Activated naive CD4-positive, alpha-beta T cell treated with anti-CD3 and anti-CD28 coated beads, Interleukin-2, amount 10 ng/mL, durations not matched to agents 7 days and 5 days (primary cell): Measurements from ENCODE around the gene HDAC5.
A peak's percentile ranks its signal among the peaks of the same experiment; 100 is the strongest.

ENCODE experiments used
- CTCF ChIA-PET: fragments of 350-600 bp; sonication (Branson Sonifier 250); formaldehyde crosslinking; loops from one replicate; lab custom pipeline; 2021; ENCODE audit warnings: antibody characterized with exemption; lab: Charles Lee
- DNase-seq: peaks from one replicate; pipeline ENCODE4 v3.0.0-alpha.2; 2020
- H3K27ac Mint-ChIP-seq: one replicate; pipeline ENCODE4 v1.8.0; 2021; ENCODE audit warnings: mild to moderate bottlenecking, moderate library complexity, mixed read lengths
- H3K27me3 Mint-ChIP-seq: one replicate; pipeline ENCODE4 v1.8.0; 2021; ENCODE audit warnings: mild to moderate bottlenecking, mixed read lengths
- H3K36me3 Mint-ChIP-seq: one replicate; pipeline ENCODE4 v1.8.0; 2021; ENCODE audit warnings: mixed read lengths
- H3K4me1 Mint-ChIP-seq: one replicate; pipeline ENCODE4 v1.8.0; 2021; ENCODE audit warnings: mixed read lengths
- H3K4me3 Mint-ChIP-seq: one replicate; pipeline ENCODE4 v1.8.0; 2021; ENCODE audit warnings: mild to moderate bottlenecking, moderate library complexity, mixed read lengths
- H3K9me3 Mint-ChIP-seq: one replicate; pipeline ENCODE4 v1.8.0; 2021; ENCODE audit warnings: mixed read lengths

The HDAC5 gene

DNA sequence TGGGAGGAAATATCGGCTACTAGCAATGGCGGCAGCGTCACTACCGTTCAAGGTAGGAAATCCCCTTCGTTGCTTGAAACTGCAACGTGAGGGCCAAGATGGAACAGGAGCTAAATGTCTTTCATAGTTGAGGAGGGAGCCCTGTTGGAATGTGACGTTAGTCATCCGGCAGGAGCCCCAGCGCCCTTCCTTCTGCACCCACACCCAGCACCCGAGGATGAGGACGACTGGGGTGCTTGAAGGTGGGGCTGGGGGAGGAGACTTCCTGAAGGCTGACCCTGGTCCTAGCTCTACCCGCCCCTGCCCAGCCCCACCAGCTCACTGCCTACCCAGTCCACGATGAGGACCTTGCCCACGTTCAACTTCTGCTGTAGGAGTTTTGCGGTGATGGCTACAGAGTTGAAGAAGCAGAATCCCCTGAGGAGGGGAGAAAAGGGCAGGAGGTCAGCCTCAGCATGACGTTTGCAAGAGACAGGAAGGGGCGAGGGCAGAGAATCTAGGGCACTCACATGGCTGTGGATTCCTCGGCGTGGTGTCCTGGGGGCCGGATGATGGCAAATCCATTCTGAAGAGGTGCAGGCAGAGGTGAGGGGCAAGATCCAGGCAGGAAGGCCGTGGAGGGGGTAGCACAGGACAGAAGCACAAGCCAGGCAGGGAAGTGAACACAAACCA lies 41.0 kb downstream of the HDAC5 start:
- H3K9me3 Mint-ChIP-seq, result no peaks in the 10 kb centered on the region
- H3K36me3 Mint-ChIP-seq, result peaks cover 28% of the 10 kb centered on the region
- no peaks in the 10 kb centered on the region for H3K27me3 Mint-ChIP-seq
- CTCF ChIA-PET, result interaction anchor here (2.9 to 3.9 kb wide), 3 partner anchors 34 to 138 kb away, joined by 8 to 16 read pairs (median 9); no protein-coding TSS in a partner anchor
- no peak overlapping the region for H3K4me3 Mint-ChIP-seq
- peaks cover 6% of the 10 kb centered on the region for H3K4me1 Mint-ChIP-seq
- no peak for DNase-seq
- H3K27ac Mint-ChIP-seq, result no peak overlapping the region

DNA sequence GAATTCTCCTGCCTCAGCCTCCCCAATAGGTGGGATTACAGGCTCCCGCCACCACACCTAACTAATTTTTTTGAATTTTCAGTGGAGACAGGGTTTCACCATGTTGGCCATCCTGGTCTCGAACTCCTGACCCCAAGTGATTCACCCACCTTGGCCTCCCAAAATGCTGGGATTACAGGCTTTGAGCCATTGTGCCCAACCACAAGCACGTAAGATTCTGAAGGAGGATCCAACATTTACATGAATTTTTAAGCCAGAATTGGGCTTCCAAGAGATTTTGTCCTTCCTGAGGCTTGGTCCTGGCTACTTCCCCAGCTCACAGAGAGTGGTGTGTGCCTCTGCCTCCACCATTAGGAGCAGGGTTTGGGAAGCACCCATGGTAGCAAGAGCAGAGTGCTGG lies 41.8 kb downstream of the HDAC5 start:
- no peak for DNase-seq
- CTCF ChIA-PET, result interaction anchor here (1.4 to 3.9 kb wide), 2 partner anchors 35 to 137 kb away, joined by 3 to 16 read pairs; no protein-coding TSS in a partner anchor
- Mint-ChIP-seq H3K4me3 (no peak overlapping the region), H3K9me3 (no peaks in the 10 kb centered on the region), H3K4me1 (peaks cover 2% of the 10 kb centered on the region), H3K27me3 (no peaks in the 10 kb centered on the region), H3K27ac (no peak overlapping the region), H3K36me3 (peaks cover 24% of the 10 kb centered on the region)

DNA sequence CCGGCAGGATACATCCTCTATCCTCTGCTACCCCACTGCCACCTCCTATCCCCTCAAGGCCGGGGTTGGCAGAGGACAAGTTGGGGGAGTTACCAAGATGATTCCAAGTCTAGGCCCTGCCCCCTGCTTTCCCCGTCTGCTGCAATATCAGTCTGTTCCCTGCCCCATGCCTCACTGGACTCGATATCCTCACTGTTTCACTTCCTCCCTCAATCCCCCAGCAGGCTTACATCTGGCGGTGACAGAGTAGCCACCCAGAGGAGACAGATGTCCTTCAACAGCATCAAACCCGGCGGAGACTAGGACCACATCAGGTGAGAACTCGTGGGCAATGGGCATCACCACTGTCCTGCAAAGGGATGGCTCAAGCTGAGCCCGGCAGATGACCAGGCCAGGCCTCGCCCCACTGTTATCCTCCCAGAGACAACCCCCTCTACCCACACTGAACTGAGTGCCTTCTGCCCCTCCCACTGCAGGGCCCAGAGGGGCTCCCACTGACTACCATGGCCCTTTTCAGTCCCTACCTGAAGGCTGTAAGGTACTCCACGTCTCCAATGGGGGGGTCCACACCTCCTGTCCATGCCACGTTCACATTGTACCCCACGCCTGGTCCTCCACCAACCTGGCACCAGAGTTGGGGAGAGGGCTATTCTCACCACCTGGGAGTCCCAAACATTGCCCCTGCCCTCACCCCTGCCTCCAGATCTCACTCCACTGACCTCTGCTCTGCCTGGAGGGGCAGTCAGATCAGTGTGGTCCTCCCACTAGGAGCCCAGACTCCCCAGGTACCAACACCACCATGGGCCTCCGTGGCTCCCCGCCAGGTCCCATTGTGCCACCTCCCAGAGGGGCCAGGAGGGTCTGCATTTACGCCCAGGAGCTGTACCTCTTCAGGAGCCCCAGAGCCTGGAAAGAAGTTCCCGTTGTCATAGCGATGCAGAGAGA lies 43.3 kb downstream of the HDAC5 start:
- CTCF ChIA-PET, result interaction anchor here (1.0 kb wide), 1 partner anchor 88 kb away, joined by 3 read pairs; no protein-coding TSS in a partner anchor
- no peak overlapping the region for H3K27ac Mint-ChIP-seq

DNA sequence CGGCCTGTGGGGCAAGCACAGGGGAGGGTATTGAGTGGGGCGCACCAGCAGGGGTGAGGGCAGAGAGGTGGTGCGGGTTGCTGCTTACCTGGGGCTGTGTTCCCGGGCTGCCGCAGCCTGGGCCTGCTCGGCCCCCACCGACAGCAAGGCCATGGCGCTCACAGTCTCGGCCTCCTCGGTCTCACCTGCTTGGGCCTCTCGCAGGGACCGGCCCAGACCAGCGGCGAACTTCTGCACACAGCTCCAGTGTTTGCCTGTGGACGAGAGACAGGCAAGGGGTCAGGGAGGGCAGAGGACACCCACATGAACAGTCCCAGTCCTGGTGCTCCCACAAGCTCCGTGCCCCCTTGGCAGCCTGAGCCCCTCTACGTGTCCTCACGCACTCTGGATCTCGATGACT lies 45.0 kb downstream of the HDAC5 start:
- no peak for DNase-seq
- CTCF ChIA-PET, result interaction anchor here (1.0 kb wide), 1 partner anchor 90 kb away, joined by 3 read pairs; no protein-coding TSS in a partner anchor
- Mint-ChIP-seq H3K36me3 (peaks cover 26% of the 10 kb centered on the region), H3K9me3 (no peaks in the 10 kb centered on the region), H3K27ac (no peak overlapping the region), H3K27me3 (no peaks in the 10 kb centered on the region), H3K4me3 (no peak overlapping the region), H3K4me1 (no peaks in the 10 kb centered on the region)

More for the DNA sequence above, 43.3 kb downstream of the HDAC5 start:
- DNase-seq, result no peak
- no peak overlapping the region for H3K4me3 Mint-ChIP-seq
- H3K27me3 Mint-ChIP-seq, result no peaks in the 10 kb centered on the region
- H3K4me1 Mint-ChIP-seq, result no peaks in the 10 kb centered on the region
- peaks cover 29% of the 10 kb centered on the region for H3K36me3 Mint-ChIP-seq
- no peaks in the 10 kb centered on the region for H3K9me3 Mint-ChIP-seq

DNA sequence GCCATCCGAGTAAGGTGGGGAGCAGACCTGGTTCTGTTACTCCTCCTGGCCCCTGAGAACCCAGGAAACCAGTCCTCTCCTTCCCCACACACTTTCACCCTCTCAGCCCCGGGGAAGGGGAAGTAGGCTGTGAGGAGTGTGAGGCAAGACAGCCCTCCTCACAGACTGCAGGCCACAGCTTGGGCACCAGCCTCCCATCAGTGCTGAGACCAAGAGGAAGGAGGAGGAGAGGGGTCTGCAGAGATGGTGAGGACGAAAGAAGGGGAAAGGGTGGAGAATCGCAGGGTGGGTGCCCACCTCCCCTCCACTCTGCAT lies 45.9 kb downstream of the HDAC5 start:
- Mint-ChIP-seq H3K36me3 (peaks cover 22% of the 10 kb centered on the region), H3K27me3 (no peaks in the 10 kb centered on the region), H3K9me3 (no peaks in the 10 kb centered on the region), H3K27ac (no peak overlapping the region), H3K4me1 (peaks cover 3% of the 10 kb centered on the region), H3K4me3 (no peak overlapping the region)
- CTCF ChIA-PET, result no interaction called here
- DNase-seq, result no peak

DNA sequence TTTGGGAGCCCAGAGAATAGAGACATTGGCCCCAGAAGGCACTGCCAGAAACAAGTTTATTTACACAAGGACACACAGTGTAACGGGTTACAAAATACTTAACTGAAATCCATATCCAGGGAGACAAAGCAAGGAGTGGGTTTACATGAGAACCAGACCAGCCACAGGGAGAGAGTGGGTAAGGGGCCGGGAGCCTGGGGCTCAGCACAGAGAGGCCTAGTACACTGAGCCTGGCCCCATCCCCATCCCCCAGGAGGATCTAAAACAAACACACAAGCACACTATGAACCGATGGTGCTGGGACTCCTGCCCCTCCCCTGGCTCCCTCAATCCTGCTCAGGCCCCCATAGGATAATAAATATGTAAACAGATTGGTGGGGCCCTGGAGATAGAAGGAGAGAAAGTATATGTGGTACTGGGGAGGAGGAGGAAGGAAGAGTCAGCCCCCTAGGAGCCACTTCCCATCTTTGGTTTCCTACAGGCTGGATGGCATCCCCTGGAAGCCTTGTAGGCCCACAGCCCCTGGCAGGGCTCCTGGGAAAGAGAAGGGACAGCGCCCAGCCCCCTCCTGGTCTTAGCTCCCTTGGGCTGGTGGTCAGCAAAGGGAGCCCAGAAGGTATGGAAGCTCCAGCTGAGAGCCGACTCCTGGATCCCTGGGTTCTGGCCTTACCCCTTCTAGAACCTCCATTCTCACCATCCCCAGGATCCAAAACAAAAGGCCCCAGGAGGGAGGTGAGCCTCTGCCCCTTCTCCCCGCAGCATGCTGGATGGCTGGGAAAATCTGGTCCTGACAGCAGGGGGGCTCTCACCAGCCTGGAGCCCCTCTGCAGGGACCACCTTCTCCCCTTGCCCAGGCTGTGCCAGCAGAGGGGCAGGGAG lies 46.5 kb downstream of the HDAC5 start:
- no peaks in the 10 kb centered on the region for H3K9me3 Mint-ChIP-seq
- H3K36me3 Mint-ChIP-seq, result peaks cover 17% of the 10 kb centered on the region
- CTCF ChIA-PET, result no interaction called here
- H3K4me1 Mint-ChIP-seq, result peaks cover 5% of the 10 kb centered on the region
- no peak overlapping the region for H3K4me3 Mint-ChIP-seq
- H3K27ac Mint-ChIP-seq, result peak overlapping the region; percentile 6
- H3K27me3 Mint-ChIP-seq, result no peaks in the 10 kb centered on the region
- DNase-seq, result no peak

DNA sequence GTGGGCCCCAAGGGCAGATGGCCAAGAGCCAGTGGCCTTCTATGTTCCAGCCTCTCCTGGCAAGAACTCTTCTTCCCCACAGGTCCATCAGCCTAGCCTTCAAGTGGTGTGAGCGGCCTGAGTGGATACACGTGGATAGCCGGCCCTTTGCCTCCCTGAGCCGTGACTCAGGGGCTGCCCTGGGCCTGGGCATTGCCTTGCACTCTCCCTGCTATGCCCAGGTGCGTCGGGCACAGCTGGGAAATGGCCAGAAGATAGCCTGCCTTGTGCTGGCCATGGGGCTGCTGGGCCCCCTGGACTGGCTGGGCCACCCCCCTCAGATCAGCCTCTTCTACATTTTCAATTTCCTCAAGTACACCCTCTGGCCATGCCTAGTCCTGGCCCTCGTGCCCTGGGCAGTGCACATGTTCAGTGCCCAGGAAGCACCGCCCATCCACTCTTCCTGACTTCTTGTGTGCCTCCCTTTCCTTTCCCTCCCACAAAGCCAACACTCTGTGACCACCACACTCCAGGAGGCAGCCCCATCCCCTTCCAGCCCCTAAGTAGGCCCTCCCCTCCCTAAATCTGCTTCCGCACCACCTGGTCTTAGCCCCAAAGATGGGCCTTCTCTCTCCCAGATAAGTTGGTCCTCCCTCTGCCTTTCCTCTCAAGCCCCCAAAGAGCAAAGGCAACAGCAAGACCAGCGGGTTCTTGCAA lies 47.7 kb downstream of the HDAC5 start:
- no peak for DNase-seq
- CTCF ChIA-PET, result interaction anchor here (1.5 kb wide), 1 partner anchor 8 kb away, joined by 5 read pairs; no protein-coding TSS in a partner anchor
- peaks cover 17% of the 10 kb centered on the region for H3K36me3 Mint-ChIP-seq

DNA sequence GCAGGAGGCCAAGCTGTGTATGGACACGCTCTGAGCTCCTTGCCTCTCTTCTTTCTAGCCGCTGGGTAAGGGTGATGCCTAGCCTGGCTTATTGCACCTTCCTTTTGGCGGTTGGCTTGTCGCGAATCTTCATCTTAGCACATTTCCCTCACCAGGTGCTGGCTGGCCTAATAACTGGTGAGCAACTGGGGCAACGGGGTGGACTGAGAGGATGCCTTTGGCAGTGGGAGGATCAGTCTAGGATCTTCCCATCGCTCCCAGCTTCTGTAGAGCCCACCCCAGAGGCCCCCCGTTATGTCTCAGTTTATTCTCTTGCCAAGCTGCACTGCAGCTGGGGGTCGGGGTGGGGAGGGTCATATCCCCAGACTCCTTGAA lies 48.5 kb downstream of the HDAC5 start:
- CTCF ChIA-PET, result interaction anchor here (0.6 to 1.5 kb wide), 2 partner anchors 9 to 64 kb away, joined by 4 to 5 read pairs; no protein-coding TSS in a partner anchor
- DNase-seq, result no peak
- Mint-ChIP-seq H3K9me3 (no peaks in the 10 kb centered on the region), H3K27ac (no peak overlapping the region), H3K4me3 (no peak overlapping the region), H3K36me3 (peaks cover 16% of the 10 kb centered on the region), H3K4me1 (peaks cover 26% of the 10 kb centered on the region), H3K27me3 (no peaks in the 10 kb centered on the region)

More for the DNA sequence above, 47.7 kb downstream of the HDAC5 start:
- no peaks in the 10 kb centered on the region for H3K9me3 Mint-ChIP-seq
- peaks cover 17% of the 10 kb centered on the region for H3K4me1 Mint-ChIP-seq
- H3K27ac Mint-ChIP-seq, result no peak overlapping the region
- H3K4me3 Mint-ChIP-seq, result no peak overlapping the region
- no peaks in the 10 kb centered on the region for H3K27me3 Mint-ChIP-seq

DNA sequence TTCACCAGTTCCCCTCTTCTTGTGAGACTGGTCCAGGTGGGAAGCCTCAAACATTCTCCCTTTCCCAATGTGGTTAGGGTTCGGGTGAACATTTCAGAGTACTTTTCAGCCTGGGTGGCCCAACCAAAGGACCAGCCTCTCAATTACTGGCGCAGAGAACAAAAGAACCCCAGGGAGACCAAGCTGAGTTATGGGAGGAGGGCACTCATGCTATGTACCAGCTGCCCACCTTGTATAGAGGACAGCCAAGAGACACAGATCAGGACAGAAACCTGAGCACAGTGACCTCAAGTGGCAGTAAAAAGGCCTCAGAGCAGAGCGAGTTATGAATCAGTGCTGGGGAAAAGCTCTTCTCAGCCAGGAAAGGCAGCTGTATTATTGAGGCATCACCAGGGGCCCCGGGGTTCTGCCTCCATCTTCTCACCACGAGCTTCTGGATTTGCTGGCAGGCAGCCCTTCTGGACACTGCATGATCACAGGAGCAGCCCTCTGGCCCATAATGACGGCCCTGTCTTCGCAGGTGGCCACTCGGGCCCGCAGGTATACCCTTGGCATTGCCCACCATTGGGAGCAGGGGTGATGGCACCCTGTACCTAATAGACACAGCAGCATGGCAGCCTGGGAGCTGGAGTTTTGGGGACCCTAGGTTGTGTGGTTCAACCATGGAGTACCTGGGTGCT lies 49.1 kb downstream of the HDAC5 start:
- Mint-ChIP-seq H3K27me3 (no peaks in the 10 kb centered on the region), H3K36me3 (peaks cover 14% of the 10 kb centered on the region), H3K4me1 (peaks cover 27% of the 10 kb centered on the region), H3K9me3 (no peaks in the 10 kb centered on the region), H3K27ac (no peak overlapping the region), H3K4me3 (no peak overlapping the region)
- no peak for DNase-seq
- CTCF ChIA-PET, result interaction anchor here (0.6 to 1.5 kb wide), 2 partner anchors 10 to 64 kb away, joined by 4 to 5 read pairs; no protein-coding TSS in a partner anchor

DNA sequence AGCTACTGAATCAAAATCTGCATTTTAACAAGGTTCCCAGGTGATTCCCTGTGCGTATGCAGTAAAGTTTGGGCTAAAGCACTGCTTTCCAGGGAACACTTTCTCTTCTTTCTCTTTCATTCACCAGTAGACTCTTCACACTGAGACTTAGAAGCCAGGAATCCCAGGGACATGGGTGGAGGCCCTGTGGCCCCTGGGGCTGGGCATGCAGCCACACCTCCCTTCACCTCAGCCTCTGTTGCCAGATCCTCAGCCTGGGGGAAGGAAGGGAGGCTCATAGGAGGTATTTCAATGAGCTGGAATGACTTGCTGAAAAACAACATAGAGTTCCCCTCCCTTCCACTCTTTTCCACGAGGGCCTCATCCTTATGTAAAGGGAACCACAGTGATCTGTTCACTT lies 51.7 kb downstream of the HDAC5 start:
- Mint-ChIP-seq H3K36me3 (peaks cover 9% of the 10 kb centered on the region), H3K9me3 (no peaks in the 10 kb centered on the region), H3K4me1 (peaks cover 40% of the 10 kb centered on the region), H3K4me3 (peak overlapping the region; percentile 88), H3K27ac (peak overlapping the region; percentile 1), H3K27me3 (no peaks in the 10 kb centered on the region)
- DNase-seq, result no peak
- CTCF ChIA-PET, result interaction anchor here (1.0 kb wide), 1 partner anchor 11 kb away, joined by 3 read pairs; no protein-coding TSS in a partner anchor

DNA sequence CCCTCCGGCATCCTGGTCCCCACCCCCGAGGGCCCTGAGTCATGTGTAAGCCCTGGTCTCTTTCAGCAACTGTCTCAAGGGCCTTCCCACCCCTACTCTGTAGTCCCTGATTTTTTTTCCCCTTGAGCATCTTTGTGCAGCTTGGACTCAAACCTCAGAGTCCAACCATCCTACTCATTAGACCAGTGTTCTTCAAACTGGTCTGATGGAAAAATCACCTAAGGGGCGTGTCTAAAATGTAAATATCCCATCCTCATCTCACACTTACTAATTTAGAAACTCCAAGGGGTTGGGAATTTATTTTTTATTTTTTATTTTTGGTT lies 52.3 kb downstream of the HDAC5 start:
- Mint-ChIP-seq H3K4me1 (peaks cover 44% of the 10 kb centered on the region), H3K27me3 (no peaks in the 10 kb centered on the region), H3K27ac (peak overlapping the region; percentile 90), H3K4me3 (peak overlapping the region; percentile 88), H3K36me3 (peaks cover 5% of the 10 kb centered on the region), H3K9me3 (no peaks in the 10 kb centered on the region)
- no peak for DNase-seq
- CTCF ChIA-PET, result interaction anchor here (1.0 to 1.2 kb wide), 2 partner anchors 11 to 13 kb away, joined by 3 to 5 read pairs; no protein-coding TSS in a partner anchor

DNA sequence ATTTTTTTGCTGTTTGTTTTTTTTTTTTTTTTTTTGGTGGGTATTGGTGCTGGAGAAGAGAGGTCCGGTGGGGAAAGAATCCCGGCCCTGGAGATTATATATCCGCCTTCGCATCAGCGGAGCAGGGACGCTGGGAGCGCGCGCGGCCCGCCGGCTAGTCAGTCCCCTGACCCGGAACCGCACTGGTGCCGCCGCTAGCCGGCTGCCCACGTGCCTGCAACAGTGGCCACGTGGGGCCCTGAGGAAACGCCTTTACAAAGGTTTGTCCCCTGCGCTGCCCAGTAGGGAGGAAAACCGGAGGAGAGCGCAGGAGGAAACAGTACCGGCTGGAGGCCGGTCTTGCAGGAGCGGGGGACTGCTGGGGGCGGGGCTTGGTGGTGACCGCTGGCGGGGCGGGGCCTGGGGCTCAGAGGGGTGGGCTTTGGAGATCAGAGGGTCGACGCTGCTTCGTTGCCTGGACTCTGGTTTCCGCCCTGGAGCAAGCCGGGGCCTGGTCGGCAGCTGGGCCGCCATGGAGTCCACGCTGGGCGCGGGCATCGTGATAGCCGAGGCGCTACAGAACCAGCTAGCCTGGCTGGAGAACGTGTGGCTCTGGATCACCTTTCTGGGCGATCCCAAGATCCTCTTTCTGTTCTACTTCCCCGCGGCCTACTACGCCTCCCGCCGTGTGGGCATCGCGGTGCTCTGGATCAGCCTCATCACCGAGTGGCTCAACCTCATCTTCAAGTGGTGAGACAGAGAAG lies 52.8 kb downstream of the HDAC5 start, which contains the start of gene G6PC3:
Gene G6PC3 (plus strand): TSS at position 281 of the 743 bp plus-strand sequence. CDS start 231 bp downstream, at position 512.
- CTCF ChIA-PET, result interaction anchor here (1.2 kb wide), 1 partner anchor 13 kb away, joined by 5 read pairs; no protein-coding TSS in a partner anchor
- Mint-ChIP-seq H3K4me1 (peaks cover 48% of the 10 kb centered on the region), H3K9me3 (no peaks in the 10 kb centered on the region), H3K27ac (peak within 1 kb of the TSS; percentile 90), H3K27me3 (no peaks in the 10 kb centered on the region), H3K36me3 (peaks cover 5% of the 10 kb centered on the region), H3K4me3 (peak within 1 kb of the TSS; percentile 88)
- peak; percentile 90 for DNase-seq
